LNCAP (cell line): ENCODE data around the gene SPSB4.

ENCODE experiments used
- CTCF ChIP-seq: fragments of 450-650 bp; IDR thresholded peaks from 2 replicates; pipeline ENCODE4 v1.5.1; 2017; ENCODE audit warnings: mild to moderate bottlenecking

Gene SPSB4

GRCh38 chr3:141151439-141151838 is 100.3 kb downstream of the SPSB4 start:
- no peak for TF ChIP-seq CTCF

- TF ChIP-seq CTCF = no peak
Measured at GRCh38 chr3:141152130-141152529, 101.0 kb downstream of the SPSB4 start.

GRCh38 chr3:141152801-141153678 is 101.9 kb downstream of the SPSB4 start:
- no peak for TF ChIP-seq CTCF

GRCh38 chr3:141153679-141153966 is 102.5 kb downstream of the SPSB4 start:
- no peak for TF ChIP-seq CTCF

- no peak for TF ChIP-seq CTCF
Measured at GRCh38 chr3:141164852-141165251, 113.7 kb downstream of the SPSB4 start.

GRCh38 chr3:141167681-141168080 is 116.5 kb downstream of the SPSB4 start:
- no peak for TF ChIP-seq CTCF

GRCh38 chr3:141170678-141171295 is 119.6 kb downstream of the SPSB4 start:
- no peak for TF ChIP-seq CTCF
